GM18519 (cell line): ENCODE data around the gene XRCC5.
A peak's percentile ranks its signal among the peaks of the same experiment; 100 is the strongest.

ENCODE experiments used
- ATAC-seq: cut with Tn5 transposase; IDR thresholded peaks from one replicate; pipeline ENCODE4 v1.9.1; 2021; ENCODE audit warnings: mild to moderate bottlenecking, moderate library complexity; ENCODE audit not compliant: unreplicated experiment, low FRiP score

XRCC5 gene

DNA sequence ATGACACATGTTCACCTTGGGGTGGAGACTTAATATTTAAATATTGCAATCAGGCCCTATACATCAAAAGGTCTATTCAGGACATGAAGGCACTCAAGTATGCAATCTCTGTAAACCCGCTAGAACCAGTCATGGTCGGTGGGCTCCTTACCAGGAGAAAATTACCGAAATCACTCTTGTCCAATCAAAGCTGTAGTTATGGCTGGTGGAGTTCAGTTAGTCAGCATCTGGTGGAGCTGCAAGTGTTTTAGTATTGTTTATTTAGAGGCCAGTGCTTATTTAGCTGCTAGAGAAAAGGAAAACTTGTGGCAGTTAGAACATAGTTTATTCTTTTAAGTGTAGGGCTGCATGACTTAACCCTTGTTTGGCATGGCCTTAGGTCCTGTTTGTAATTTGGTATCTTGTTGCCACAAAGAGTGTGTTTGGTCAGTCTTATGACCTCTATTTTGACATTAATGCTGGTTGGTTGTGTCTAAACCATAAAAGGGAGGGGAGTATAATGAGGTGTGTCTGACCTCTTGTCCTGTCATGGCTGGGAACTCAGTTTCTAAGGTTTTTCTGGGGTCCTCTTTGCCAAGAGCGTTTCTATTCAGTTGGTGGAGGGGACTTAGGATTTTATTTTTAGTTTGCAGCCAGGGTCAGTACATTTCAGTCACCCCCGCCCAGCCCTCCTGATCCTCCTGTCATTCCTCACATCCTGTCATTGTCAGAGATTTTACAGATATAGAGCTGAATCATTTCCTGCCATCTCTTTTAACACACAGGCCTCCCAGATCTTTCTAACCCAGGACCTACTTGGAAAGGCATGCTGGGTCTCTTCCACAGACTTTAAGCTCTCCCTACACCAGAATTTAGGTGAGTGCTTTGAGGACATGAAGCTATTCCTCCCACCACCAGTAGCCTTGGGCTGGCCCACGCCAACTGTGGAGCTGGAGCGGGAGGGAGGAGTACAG is 108.1 kb downstream of the XRCC5 start:
- no peak for ATAC-seq

- no peak for ATAC-seq
These were observed 108.7 kb downstream of the XRCC5 start for GRCh38 chr2:216217904-216218260.

DNA sequence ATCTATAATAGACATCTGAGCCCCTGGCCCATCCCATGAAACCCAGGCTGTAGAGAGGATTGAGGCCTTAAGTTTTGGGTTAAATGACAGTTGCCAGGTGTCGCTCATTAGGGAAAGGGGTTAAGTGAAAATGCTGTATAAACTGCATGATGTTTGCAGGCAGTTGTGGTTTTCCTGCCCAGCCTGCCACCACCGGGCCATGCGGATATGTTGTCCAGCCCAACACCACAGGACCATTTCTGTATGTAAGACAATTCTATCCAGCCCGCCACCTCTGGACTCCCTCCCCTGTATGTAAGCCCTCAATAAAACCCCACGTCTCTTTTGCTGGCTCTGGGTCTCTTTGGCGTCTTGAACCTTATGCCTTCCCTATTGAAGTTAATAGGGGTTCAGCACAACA is 110.7 kb downstream of the XRCC5 start:
- ATAC-seq = no peak

- ATAC-seq = no peak
These were observed 111.8 kb downstream of the XRCC5 start for GRCh38 chr2:216220976-216221375.

GRCh38 chr2:216221811-216222210 is 112.7 kb downstream of the XRCC5 start:
- ATAC-seq = no peak

- ATAC-seq = peak; percentile 48
These were observed 113.7 kb downstream of the XRCC5 start for GRCh38 chr2:216222650-216223352.

DNA sequence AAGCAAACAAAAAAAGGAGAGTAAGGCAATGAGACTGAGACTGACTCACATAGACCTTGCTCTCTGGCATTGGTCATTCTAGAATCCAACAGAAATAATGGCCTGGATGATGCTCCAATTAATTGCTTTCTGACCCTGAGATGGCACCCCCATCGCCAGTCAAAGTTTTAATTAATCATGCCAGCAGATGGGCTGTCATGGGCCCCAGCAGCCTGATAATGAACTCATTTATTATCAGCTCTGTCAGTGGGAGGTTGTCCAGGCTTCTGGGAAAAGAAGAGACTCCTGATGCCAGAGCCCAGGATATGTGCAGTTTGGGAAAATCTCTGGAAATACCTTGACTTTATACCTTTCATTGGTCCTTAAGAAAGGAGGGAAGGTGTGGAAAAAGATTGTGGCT is 115.2 kb downstream of the XRCC5 start:
- ATAC-seq = no peak

DNA sequence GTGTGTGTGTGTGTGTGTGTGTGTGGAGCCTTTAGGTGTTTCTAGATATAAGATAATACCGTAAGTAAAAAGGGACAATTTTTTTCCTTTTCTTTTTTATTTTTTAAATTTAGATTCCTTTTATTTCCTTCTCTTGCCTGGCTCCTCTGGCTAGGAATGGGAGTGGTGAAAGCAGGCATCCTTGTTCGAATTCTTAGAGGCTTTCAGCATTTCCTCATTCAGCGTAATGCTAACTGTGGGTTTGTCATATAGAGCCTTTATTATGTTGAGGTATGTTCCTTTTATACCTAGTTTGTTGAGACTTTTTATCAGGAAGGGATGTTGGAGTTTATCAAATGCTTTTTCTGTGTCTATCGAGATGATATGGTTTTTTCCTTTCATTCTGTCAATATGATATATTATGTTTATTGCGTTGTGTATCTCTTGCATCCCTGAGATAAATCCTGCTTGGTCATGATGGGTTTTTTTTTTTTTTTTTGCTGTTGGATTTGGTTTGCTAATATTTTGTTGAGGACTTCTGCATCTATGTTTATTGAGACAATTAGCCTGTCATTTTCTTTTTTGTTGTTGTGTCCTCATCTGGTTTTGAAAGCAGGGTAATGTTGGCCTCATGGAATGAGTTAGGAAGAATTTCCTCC is 120.2 kb downstream of the XRCC5 start:
- no peak for ATAC-seq

- no peak for ATAC-seq
These were observed 122.7 kb downstream of the XRCC5 start for GRCh38 chr2:216231867-216232266.

- no peak for ATAC-seq
These were observed 123.6 kb downstream of the XRCC5 start for GRCh38 chr2:216232721-216233120.

DNA sequence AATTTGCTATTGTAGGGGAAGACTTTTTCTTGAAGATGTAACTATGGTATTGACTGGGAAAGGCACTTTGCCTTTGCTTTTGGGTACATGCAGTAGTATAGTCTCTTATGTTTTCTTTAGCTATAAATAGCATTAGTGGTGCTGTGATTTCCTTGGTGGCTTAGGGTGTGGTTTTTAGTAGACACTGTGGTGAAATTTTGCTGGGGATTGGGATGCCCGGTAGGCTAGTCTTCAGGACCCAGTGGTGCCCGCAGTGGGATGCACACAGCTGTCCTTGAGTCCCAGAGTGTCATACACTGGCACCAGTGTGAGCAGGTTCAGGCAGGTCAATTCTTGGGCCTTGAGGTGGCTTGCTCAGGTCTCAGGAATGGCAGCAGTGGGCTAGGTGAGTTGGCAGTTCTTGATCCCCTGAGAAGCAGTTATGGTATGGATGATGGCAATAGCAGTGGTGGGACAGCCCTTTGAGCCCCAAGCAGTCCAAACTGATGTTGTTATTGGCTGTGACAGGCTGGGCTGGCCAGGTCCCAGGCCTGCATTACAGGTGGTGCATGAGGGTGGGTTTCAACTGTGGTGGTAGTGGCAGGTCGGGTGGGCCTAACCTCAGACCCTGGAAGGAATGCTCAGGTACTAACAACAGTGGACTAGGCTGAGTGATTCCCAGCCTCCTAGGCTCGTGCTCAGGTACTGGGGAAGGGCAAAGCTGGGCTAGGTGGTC is 124.3 kb downstream of the XRCC5 start:
- no peak for ATAC-seq

DNA sequence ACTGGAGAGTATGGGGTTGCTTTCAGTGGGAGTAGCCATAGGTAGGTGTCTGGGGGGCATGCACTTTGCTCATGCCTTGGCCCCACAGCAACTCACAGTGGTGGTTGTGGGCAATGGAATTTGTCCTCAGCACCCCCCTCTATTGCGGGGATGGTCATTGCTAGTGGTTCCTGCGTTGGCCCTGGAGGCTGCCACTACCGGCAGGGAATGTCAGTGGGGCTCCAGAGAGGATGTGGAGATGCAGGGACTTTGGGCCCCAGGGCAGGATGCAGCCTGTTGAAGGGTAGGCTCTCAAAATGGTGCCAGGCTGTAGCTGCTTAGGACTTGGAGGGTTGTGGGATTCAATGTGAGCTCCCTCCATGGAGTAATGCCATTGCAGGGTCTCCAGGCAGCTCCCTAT is 125.0 kb downstream of the XRCC5 start:
- ATAC-seq = no peak

GRCh38 chr2:216235462-216235861 is 126.3 kb downstream of the XRCC5 start:
- no peak for ATAC-seq

DNA sequence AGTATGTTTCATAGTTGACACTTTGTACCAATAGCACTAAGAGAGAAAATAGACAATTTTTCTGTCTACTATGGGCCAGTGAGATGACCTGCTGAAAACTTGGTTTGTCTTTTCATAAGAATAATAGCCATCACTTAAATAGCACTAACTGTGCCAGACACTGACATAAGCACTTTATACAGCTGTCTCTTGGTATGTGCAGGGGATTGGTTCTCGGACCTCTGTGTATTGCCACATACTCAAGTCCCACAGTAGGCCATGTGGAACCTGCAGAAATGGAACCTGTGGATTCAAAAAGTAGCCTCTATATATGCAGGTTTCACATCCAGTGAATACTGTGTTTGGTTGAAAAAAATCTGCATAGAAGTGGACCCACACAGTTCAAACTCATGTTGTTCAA is 126.7 kb downstream of the XRCC5 start:
- ATAC-seq = no peak

DNA sequence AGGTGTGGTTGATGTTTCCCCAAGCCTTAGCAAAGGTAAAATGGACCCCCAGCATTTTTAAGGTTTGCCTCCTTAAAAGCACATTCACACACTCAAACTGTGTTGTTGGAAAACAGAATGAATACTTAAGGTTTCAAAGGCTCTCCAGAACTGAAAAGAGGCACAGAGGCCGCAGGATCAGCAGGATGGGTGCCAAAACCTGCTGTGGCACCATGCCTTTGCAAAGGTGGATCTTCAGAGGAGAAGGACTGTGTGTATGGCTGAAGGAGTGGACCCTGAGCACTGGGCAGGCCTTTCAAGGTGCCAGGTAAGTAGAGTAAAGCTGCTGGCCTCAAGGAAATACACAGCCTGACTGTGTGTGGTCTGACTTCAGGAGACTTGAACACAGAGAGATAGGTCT is 127.3 kb downstream of the XRCC5 start:
- ATAC-seq = no peak

- no peak for ATAC-seq
These were observed 133.2 kb downstream of the XRCC5 start for GRCh38 chr2:216242365-216242764.

DNA sequence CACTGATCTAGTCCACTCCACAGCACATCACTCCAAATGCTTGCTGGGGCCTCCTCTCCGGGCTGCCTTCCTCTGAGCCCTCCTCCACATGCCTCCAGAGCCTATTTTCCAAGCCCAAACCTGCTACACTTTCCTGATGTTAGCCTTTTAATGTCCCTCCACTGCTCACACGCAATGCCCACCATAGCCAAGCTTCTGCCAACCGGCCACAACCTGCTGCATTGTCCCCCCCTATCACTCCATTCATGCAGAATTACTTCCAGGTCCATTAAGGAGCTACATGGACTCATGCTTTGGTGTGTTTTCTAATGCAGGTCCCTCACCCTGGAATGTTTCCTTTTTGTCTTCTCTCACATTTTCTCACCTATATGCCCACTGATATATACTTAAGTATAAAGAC is 133.9 kb downstream of the XRCC5 start:
- no peak for ATAC-seq

DNA sequence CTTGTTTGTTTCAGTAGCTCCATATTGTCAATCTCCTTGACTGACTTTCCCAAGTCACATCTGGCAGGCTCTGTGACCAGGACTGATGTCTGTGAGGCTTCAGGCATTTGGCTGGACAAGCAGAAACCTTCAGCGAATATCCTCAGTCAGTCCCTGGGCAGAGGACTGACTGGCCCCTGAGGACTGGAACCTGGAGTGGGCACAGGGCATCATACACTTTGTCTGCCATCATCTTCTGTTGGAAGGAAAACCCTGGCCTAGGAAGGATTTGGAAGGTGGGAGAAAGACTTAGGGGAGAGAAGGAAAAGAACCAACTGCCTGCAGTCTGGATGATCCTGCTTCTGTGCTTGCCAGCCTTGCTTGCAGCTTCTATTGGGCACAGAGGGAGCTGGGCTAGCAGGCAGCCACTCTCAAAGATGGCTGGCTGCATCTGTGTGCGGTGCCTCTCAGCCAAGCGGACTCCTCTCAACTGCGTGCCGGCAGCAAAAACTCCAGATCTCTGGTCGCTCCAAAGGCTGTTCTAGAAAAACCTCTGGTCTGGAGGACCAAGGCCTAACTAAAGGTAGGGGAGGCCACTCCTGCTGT is 136.3 kb downstream of the XRCC5 start:
- ATAC-seq = no peak

DNA sequence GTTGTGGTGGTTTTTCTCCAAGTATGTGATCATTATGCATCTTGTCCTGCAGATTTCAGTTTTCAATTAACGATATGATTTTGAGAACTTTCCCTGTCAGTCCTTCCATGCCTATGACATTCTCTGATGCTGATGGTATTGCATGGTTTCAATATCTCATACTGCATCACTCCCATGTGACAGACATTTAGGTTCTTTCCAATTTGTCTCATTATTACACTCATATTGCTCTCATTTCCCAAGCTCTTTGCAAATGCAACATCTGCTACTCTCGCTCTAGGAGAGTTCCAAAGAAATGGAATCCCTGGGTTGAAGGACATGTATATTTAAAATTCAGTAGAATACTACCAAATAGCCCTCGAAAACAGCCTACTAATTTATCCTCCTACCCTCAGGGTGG is 137.6 kb downstream of the XRCC5 start:
- ATAC-seq = no peak
